GM20431 (cell line): Measurements from ENCODE around the gene PYGO2.
"Not testable (repeated sequence)": the region's sequence is repeated elsewhere in the genome, so short reads cannot be mapped to it uniquely, and the experiment has no call there.

Experiments
- in situ Hi-C: fragments of 300-500 bp; cut with MseI, MboI; formaldehyde crosslinking; loops from one replicate; pipeline ENCODE4 v1.15.0; 2020; ENCODE audit warnings: low sequenced_read_pairs; ENCODE audit not compliant: unreplicated experiment

Gene PYGO2

DNA sequence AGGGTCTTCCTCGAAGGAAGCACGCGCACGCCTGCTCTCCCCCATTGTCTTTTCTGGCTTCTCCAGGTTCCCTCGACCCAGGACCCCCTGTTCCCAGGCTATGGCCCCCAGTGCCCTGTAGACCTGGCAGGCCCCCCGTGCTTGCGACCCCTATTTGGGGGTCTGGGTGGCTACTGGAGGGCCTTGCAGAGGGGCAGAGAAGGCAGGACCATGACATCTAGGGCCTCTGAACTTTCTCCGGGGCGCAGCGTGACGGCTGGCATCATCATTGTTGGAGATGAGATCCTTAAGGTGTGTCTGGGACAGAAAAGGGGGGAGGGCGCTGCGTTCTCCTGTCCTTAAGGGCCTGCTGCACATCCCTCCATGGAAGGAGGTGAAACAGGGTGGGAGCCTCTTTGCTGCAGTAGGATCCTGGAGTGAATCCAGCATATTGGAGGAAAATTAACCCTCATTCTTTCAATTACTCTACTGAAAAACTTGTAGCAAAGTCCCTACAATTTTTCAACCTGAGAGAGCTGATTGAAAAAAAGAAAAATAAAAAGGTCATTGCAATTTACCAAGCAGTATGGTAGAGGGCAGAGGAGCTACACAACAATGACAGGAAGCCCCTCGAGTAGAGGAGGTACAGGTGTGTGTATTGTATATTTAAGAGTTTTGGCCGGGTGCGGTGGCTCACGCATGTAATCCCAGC lies 22.3 kb upstream of the PYGO2 start:
- in situ Hi-C loops, result no loop called here

DNA sequence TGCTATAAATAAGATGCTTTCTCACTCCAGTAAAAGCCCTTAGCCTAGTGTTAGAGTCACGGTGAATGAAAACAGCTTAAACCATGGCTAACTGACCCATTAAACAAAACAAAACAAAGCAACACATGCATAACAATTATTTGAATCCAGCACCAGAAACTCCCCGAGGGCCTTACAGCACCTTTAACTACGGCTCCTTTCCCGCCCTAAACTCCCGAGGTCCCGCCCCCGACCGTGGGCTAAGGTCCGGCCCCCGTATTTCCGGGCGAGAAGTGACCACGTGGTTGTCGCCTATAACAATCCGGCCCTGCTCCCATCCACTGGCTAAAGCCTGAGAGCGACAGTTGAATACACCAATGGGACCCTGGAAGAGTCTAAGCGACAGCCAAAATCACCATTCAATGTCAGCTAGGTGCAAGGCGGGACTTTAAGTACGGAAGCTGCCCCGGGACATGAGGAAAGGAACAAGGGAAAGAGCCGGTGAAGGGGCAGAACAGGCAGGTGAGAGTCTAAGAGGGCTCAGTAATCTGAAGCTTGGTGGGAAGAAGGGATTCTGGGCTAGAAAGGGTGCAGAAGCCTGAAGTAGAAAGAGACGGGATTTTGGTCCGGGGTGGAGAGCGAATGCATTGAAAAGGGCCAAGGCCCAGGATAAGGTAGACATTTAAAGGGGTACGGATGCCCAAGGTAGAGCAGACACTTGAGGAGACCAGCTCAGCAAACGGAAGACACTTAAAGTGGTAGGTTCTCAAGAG lies 21.5 kb upstream of the PYGO2 start, which contains the start of gene FLAD1:
Gene FLAD1 (plus strand): TSS at position 448 of the 752 bp plus-strand sequence. CDS start 351 bp downstream, outside the sequence.
- in situ Hi-C loops, result no loop called here

DNA sequence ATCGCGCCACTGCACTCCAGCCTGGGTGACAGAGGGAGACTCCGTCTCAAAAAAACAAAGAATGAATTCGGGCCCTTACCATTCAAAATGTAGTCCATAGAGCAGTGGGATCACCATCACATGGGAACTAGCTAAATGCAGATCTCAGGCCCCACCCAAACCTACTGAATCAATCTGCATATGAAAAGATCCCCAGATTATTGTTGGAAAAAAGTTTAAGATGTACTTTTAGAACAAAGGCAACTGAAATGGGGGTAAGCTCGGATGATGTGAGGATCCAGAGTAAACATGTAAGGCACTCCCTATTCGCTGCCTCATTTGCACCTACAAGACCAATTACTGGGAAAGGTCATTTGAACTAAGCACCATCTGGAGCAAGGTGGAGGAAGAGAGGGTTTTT lies 20.8 kb upstream of the PYGO2 start:
- in situ Hi-C loops, result no loop called here

DNA sequence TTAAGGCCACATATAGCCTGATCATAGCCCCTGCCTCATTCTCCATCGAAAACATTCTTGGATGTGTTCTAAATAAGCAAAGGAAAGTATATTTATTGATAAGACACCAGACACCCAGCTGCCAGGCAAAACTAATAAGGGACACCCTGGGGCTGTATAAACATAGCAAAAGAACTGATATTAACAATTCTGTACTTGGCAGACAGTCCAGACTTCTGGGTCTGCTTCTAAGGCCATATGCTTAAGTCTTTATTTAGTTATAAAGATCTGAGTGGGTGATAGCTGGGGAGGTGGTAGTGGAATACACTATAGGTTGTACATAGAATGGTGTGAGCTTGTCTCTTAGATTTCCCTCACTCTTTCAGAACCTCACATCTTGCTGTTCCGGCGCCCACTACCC lies 16.8 kb upstream of the PYGO2 start:
- in situ Hi-C loops, result no loop called here

DNA sequence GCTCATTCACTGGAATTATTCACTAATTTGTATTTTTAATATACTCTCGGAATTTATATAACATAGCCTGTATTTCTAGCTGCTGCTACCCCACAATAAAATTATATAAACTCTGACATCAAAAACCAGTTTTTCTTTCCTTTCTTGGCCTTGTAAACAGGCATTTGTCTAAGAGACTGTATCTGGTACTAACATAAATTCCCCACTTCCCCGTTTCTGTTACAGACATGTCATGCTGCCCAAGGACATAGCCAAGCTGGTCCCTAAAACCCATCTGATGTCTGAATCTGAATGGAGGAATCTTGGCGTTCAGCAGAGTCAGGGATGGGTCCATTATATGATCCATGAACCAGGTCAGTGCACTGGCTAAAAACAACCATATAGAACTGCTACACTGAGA lies 16.2 kb upstream of the PYGO2 start:
- in situ Hi-C loops, result not testable (repeated sequence)

DNA sequence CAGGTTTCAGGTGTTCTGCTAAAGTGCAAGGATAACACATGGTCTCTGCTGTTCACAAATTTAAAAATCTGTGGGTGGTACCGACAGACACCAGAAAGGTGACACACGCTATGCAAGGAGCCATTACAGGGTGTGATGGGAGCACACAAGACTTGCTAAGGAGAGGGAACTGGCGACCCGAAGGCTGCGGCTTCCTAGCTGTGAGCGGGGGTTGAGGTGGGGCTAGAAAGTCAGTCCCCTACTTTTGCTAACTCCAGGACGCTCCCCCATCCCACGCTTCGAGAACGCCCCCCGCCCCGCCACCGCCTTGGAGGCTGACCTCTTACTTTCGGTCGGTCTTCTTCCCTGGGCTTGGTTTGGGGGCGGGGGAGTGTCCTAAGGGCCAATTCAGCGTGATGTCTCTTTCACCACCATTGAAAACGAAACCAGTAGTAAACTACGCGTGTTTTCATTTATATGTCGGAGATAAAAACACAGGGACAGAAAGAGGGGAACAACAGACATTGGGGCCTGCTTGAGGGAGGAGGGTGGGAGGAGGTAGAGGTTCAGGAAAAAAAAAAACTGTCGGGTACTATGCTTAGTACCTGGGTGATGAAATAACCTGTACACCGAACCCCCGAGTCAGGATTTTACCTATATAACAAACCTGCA lies 14.0 kb upstream of the PYGO2 start:
- in situ Hi-C loops, result no loop called here

DNA sequence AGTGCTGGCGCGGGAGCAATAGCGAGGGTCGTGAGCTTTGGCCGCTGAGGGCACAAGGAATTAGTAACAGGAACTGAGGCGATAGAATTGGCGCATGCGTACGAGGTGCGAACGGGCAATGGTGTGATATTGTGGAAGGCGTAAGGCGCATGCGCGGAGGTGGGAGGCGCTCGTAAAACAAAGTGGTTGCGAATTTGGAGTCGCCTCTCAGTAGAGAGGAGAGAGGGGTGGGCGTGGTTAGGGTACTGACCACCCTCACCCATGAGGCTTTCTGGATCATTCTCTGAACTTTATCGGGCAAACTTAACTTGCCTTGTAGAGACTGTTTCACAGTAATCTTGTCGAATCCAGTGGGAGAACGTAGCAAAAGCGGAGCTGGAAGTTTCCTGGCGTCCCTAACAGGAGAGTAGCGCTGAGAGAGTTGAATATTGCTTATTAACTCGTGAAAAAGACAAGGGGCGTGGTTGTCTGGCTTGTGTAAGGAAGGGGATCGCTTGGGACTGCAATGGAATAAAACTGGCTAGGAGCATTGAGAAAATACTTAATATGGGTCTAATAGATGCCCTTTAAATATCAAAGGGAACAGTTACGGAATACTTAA lies 13.3 kb upstream of the PYGO2 start:
- in situ Hi-C loops, result no loop called here

DNA sequence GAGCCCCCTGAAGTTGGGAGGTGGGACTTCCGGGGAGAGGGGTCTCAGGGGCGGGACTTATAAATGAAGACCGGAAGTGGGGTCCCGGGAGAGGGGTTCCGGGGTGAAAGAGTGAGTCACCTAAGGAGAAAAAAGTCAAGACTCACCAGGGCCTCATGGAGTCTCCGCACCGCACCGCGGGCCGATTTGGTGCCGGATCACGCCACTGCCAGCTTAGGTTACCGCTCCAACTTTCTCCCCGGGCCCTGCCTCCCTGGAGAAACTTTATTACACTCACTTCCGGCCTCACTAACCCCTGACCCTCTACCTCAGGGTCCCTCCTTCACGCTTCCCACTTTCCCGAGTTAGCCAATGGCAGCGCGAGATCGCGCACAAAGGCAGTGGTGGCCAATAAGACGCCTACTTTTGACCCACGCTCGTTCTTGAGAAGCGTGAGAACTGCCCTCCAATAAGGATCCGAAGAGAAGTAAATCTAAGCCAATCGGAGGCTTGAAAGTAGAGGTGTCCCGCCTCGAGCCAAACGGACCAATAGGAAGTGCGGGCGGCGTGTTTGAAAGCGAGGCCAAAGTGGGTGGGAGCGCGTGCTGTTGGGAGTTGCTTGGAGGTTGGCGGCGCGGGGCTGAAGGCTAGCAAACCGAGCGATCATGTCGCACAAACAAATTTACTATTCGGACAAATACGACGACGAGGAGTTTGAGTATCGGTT lies 12.7 kb upstream of the PYGO2 start, which contains the start of gene CKS1B:
Gene CKS1B (plus strand): TSS at position 580 of the 706 bp plus-strand sequence. CDS start 65 bp downstream, at position 645.
- in situ Hi-C loops, result no loop called here

DNA sequence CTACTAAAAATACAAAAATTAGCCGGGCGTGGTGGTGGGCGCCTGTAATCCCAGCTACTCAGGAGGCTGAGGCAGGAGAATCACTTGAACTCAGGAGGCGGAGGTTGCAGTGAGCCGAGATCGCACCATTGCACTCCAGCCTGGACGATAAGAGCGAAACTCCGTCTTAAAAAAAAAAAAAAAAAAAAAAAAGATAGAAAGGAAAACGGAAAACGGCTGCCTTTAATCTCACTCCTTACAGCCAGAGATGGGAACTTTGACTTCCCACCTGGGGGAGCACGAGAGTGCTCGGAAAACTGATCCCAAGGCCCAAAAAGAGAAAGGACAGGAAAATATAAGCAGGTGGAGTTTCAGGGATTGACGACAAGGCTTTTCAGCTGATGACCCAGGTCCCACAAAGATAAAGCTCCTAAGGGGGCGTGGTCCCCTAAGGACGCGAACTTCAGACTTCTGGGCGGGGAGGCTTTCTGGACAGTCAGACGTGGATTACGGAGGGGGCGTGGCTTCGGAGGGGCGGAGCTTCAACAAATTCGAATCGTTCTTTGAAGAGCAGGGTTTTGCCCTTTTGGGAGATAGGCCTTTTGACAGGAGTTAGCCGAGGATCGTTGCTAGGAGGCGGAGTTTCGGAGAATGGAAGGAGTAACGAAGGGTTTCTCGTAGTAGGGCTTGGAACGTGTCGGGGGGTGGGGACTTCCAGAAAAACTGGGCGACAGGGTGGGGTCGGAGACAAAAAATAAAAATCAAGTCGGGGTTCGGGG lies 11.9 kb upstream of the PYGO2 start:
- in situ Hi-C loops, result no loop called here

DNA sequence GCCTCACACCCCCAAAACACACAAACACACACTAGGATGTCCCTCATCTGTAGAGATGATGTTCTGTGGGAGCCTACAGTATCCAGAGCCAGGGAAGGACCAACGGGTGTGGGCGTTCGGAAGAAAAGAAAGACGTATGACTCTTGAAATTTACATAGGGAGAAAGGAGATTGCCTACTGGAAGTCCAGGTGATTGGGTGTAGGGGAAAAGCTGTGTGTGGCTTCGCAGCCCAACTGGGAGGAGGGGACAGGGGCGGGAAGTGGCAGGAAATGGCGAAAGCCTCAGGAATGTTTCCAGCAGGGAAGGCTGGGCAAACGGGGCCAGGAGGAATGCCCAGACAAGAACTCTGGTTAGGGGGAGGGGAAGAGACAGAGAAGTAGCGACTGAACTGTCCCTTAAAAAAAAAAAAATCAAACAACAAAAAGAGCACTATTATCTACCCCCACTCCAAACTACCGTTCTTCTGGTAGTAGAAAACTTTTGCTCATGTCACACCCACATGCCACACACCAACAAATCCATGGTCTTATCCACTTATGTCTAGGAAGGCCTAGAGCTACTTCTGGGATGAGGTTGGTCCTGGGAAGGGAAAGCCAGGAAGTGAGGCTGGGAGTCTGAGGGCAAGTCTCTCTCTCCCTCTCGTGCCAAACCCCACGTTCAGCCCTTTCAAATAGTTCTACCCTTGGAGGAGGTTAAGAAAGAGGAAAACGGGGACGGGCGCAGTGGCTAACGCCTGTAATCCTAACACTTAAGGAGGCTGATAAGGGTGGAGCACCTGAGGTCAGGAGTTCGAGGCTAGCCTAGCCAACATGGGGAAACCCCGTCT lies 11.1 kb upstream of the PYGO2 start:
- in situ Hi-C loops, result no loop called here

DNA sequence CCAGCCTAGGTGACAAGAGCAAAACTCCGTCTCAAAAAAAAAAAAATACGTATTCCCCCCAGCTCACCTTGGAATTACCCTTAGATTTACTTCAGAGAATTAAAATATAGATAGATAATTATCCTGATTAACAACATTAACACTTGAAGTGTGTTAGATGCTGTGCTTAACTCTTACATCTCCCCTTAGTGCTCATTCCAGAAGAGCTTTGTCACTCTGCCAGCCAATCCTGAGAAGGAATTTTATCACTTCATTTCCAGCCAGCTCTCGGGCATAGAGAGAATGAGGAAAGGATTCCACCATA lies 10.6 kb upstream of the PYGO2 start:
- in situ Hi-C loops, result no loop called here

DNA sequence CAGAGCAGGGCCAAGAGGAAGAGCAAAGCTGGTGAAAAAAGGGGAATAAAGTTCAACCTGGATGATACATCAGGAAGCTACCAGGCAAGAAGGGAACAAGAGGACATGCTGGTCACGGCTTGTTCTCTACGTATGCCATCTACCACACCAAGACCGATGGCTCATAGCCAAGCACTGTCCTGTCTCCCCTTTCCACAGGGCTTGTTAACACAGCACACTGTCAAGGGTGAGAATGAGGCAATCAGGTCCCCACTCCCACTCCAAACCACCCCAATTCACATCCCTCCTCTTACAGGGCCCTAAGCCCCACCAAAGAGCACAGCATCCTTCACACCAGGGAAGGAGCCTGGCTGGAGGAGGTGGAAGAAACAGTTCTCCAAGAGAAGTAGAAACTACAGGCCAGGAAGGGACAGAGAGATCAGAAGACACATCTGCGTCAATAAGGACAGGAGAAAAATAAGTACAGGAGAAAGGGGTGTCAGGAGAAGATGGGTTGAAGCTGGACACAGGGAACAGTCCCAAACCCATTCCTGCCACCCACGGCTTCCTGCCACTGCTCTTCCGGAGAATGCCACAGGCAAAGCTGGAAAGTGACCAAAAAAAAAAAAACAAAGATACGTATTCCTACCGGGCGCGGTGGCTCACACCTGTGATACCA lies 9.9 kb upstream of the PYGO2 start:
- in situ Hi-C loops, result no loop called here

DNA sequence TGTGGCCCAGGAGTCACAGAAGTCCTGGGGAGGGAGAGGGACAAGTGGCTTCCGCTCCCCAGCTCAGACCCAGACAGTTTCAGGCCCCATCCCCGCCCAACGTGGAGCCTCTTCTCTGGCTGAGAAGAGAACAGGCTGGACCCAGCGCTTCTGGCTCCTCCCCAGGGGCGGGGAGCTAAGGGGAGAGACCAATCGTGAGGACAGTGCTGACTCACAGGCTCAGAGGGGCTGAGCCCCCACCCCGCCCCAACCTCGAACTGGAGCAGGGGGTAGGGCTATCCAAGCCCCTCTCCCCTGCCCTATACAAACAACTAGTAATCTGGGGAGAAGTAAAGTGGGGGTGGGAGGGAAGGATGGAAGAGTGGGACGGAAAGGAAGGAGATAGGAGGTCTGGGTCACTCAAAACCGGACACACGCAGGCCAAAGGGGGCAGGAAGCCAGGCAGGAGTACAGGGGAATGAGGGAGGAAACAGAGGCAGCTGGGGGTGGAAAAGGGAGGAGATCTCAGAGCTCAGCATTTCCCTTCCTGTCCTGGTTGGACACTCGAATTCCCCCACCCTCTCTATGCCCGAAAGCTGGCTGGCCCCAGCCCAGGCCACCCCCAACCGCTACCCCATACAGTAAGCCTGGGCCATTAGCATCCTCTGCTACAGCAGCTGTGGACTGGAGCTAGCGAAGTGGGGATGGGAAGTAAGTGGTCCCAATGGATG lies 9.2 kb upstream of the PYGO2 start, which contains the start of gene SHC1:
Gene SHC1 (minus strand): TSS at position 117 of the 710 bp plus-strand sequence. CDS start 221 bp downstream, outside the sequence.
- in situ Hi-C loops, result no loop called here

DNA sequence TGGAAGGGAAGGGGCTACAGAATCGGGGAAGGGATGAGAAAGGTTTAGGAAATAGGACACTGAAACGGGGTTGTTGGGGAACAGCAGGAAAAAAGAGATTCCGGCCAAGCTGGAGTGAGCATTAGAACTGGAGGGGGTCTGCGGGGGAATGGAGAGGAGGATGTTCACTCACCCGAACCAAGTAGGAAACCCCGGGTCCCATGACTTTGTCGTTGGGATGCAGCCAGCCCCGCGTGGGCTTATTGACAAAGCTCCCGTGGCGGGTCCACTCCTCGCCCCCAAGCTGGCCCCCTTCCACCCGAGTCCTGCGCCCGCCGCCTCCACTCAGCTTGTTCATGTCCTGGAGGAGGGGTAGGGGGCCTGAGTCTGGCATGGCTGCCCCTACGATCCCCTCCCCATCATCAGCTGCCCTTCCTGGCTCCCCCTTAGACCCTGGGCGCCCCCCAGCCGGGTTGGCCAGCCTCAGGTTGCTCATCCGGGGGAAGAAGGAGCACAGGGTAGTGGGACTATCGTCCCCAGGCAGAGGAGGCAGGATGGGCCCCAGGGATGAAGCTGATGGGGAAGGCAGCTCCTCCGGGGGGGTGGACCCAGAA lies 8.4 kb upstream of the PYGO2 start:
- in situ Hi-C loops, result no loop called here

DNA sequence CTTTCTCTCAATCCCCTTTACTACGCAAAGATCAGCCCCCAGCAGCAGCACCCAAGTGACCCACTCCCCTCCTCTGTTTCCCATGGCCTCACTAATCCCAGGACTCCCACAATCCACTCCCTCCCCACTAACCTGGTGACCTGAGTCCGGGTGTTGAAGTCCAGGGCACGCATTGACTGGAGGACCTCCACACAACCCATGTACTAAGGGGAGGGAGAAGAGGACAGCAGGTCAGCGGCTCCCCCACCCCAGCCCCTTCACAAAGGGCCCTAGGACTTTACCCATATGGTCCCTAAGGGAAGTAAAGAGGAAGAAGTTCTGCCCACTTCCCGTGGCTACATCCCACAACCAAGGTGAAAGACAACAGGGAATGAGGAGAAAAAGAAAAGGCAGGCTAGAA lies 7.7 kb upstream of the PYGO2 start:
- in situ Hi-C loops, result no loop called here

DNA sequence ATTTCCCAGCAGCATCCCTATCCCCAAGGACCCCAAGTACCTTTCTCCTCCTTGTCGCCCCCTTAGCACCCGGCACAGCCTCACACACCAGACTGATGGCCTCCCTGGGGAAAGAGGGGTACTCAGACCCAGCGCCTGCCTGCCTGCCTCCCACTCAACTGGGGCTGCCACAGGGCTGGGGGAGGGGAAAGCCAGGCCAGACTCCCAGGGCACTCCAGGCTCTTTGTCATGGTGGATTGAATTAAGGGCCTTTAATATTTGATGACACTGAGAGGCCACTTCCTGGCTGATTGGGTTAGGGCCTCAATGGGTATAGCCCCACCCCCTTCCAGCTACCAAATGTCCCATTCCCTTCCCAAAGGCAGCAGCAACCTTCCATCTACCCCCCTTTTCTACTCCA lies 7.1 kb upstream of the PYGO2 start:
- in situ Hi-C loops, result no loop called here

DNA sequence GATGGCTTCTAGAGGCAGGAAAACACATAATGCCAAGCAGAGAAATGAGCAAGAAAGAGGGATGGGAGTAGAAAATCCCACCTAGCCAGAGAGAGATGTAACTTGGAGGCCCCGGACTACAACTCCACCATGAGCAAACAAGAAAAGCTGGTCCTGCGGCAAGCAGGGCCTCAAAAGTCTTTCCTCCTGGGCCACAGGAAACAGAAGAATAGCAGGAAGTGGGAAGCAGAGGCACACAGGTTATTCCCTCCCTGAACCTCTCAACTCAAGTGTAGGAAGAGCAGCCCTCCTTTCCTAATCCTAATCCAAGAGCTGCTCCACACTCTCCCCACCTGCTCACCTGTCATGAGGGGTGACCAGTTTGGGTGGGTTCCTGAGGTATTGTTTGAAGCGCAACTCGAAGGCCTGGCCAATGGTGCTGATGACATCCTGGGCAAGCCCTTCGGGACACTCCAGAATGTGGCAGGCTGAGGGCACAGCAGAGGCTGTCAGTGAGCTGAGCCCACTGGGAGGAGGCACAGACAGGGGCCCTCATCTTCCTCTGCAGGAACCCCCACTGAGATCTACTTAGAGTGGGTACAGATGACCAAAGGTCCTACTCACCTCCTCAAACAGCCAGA lies 5.9 kb upstream of the PYGO2 start:
- in situ Hi-C loops, result no loop called here
